Adipocyte (in vitro differentiated cells): ENCODE results near the gene OR8G5.
A peak's percentile ranks its signal among the peaks of the same experiment; 100 is the strongest.

ENCODE experiments used
- DNase-seq: peaks from one replicate; pipeline ENCODE4 v3.0.0-alpha.2; 2015; ENCODE audit warnings: low read depth
- H3K27me3 ChIP-seq: replicated peaks from 2 replicates; pipeline ENCODE4 v1.7.0; 2013; ENCODE audit warnings: mild to moderate bottlenecking, low read length, moderate library complexity; ENCODE audit not compliant: control insufficient read depth, insufficient read depth
- H3K36me3 ChIP-seq: 2 replicates; pipeline ENCODE4 v1.7.0; 2013; ENCODE audit warnings: low read length, mild to moderate bottlenecking, moderate library complexity; ENCODE audit not compliant: control insufficient read depth, insufficient read depth, severe bottlenecking
- H3K4me1 ChIP-seq: 2 replicates; pipeline ENCODE4 v1.7.0; 2013; ENCODE audit warnings: mild to moderate bottlenecking, low read length, moderate library complexity; ENCODE audit not compliant: control insufficient read depth, insufficient read depth
- H3K4me3 ChIP-seq: 2 replicates; pipeline ENCODE4 v1.7.0; 2013; ENCODE audit warnings: mild to moderate bottlenecking, low read length, moderate library complexity
- H3K9ac ChIP-seq: 2 replicates; pipeline ENCODE4 v1.7.0; 2013; ENCODE audit warnings: mild to moderate bottlenecking, low read length, moderate library complexity
- H3K9me3 ChIP-seq: 2 replicates; pipeline ENCODE4 v1.7.0; 2013; ENCODE audit warnings: mild to moderate bottlenecking, low read length, moderate library complexity; ENCODE audit not compliant: control insufficient read depth

Gene OR8G5

GRCh38 chr11:124294687-124295086 lies 38.5 kb downstream of the OR8G5 start:
- Histone ChIP-seq H3K27me3 (no peaks in the 10 kb centered on the region), H3K4me3 (no peak overlapping the region), H3K36me3 (no peaks in the 10 kb centered on the region), H3K9me3 (peaks cover 14% of the 10 kb centered on the region), H3K9ac (no peak overlapping the region), H3K4me1 (no peaks in the 10 kb centered on the region)
- DNase-seq, result no peak

DNA sequence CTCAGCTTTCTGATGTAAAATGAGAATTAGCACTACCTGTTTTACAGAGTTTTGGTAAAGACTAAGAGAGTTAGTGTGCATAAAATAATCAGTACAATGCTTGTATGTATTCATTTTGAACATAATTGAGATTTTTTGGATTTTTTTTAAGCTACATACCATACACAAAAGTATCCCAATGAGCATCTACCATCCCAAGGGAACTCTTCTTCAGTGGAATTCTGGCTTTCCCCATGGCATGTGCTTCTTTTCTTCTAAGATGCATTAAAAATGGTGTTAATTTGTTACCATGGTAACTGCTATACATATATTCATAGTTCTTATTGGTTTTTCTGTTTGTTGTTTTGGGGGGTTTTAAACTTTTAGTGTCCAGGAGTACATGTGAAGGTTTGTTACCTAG lies 39.8 kb downstream of the OR8G5 start:
- Histone ChIP-seq H3K4me3 (no peak overlapping the region), H3K27me3 (no peaks in the 10 kb centered on the region), H3K9me3 (peaks cover 5% of the 10 kb centered on the region), H3K4me1 (peaks cover under 1% of the 10 kb centered on the region), H3K9ac (no peak overlapping the region), H3K36me3 (no peaks in the 10 kb centered on the region)
- DNase-seq, result no peak

- H3K9ac ChIP-seq, result no peak overlapping the region
- H3K4me3 ChIP-seq, result no peak overlapping the region
- DNase-seq, result no peak
- H3K36me3 ChIP-seq, result no peaks in the 10 kb centered on the region
- peaks cover 17% of the 10 kb centered on the region for H3K4me1 ChIP-seq
- H3K27me3 ChIP-seq, result no peaks in the 10 kb centered on the region
- peaks cover 4% of the 10 kb centered on the region for H3K9me3 ChIP-seq
Observed at GRCh38 chr11:124297921-124298320, 41.7 kb downstream of the OR8G5 start.

- peaks cover 4% of the 10 kb centered on the region for H3K9me3 ChIP-seq
- H3K36me3 ChIP-seq, result no peaks in the 10 kb centered on the region
- H3K4me3 ChIP-seq, result no peak overlapping the region
- H3K27me3 ChIP-seq, result no peaks in the 10 kb centered on the region
- H3K9ac ChIP-seq, result no peak overlapping the region
- DNase-seq, result peak; percentile 12
- peaks cover 17% of the 10 kb centered on the region for H3K4me1 ChIP-seq
Observed at GRCh38 chr11:124301548-124301947, 45.4 kb downstream of the OR8G5 start.

DNA sequence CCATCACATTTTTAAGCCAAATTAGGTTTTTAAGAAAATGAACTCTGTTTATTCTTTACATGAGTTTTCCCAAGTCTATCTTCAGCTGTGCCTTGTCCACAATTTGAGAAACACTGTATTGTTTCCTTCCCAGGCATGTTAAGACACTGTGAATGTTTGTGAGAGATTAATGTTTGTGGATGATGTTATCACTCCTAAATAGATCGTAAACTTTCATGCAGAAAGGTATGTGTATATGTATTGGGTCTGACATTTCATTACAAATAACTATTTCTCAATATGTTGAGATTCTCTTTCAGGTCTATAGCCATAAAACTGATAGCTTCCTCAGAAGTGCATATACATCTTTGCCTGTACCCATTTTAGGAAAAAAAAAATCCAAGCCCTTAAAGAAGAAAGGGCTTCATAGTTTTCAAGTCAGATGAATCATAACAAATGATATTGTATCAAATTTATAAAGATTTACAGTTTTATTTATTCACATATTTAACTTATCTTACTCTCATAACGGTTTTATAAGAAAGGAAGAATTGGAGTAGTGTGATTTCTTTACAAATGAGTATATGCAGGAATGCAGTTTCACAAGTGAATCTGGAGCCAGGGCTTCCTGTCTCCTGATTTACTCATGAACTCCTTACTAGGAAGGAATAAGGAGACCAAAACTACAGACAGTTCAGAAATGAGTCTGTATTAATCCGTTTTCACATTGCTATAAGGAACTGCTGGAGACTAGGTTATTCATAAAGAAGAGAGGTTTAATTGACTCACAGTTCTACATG lies 46.4 kb downstream of the OR8G5 start:
- Histone ChIP-seq H3K27me3 (no peaks in the 10 kb centered on the region), H3K4me3 (no peak overlapping the region), H3K9me3 (peaks cover 4% of the 10 kb centered on the region), H3K4me1 (peaks cover 26% of the 10 kb centered on the region), H3K9ac (no peak overlapping the region), H3K36me3 (no peaks in the 10 kb centered on the region)
- no peak for DNase-seq

DNA sequence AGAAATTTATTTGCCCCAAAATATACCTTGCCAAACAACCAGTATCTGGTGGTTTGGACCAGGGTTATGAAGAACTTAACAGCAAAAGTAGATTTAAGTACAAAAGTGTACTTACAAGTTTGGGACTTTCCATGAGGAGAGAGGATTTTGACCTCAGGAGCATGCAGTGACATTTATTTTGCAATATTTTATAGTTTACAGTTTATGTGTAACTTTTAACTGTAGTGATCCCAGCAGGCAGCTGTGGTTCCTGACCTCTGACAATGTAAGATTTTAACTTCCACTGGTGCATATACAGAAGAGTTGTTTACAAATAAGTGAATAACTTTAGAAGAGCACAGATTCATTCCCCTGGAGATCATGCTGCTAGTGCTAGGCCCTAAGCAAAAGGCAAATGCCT lies 50.9 kb downstream of the OR8G5 start:
- Histone ChIP-seq H3K9me3 (no peaks in the 10 kb centered on the region), H3K36me3 (no peaks in the 10 kb centered on the region), H3K4me1 (peaks cover 16% of the 10 kb centered on the region), H3K9ac (no peak overlapping the region), H3K4me3 (no peak overlapping the region), H3K27me3 (no peaks in the 10 kb centered on the region)
- DNase-seq, result no peak

DNA sequence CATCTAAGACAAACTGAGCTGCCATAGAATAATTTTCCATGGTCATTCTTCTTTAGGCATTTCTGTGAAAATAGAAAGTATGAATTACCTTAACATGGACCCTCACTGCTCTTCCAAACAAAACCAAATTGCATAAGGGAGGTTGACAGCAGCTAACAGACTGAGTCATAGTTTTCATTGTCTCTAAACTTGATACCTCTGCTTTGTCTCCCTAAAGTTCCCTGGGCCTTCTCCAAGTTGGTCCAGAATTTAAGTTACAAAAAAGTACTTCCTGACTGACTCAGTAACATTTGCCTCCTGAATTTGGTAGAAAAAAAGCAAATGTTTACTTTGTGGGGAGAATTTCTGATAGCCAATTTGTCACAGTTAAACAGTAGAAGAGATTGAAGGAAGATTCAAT lies 54.5 kb downstream of the OR8G5 start:
- Histone ChIP-seq H3K36me3 (no peaks in the 10 kb centered on the region), H3K4me3 (no peak overlapping the region), H3K27me3 (no peaks in the 10 kb centered on the region), H3K9ac (no peak overlapping the region), H3K9me3 (no peaks in the 10 kb centered on the region), H3K4me1 (peaks cover 11% of the 10 kb centered on the region)
- DNase-seq, result no peak

DNA sequence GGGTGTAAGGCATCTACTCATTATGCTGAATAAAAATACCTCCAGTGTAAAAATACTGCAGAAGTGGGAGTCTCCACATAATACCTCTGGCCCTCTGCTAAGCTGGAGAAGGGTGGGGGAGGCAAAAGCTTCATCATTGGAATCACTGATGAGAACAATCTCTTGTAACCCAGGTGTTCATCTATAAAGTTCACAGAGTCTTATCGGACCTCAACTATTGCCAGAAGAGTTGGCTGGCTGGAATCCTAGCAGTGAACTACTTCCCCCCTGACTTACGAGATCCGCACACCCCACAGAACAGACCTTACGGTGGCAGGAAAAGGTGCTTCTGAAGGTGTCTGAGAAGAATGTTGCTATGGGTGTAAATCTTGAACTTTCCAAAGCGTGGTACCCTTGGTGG lies 55.1 kb downstream of the OR8G5 start:
- H3K4me3 ChIP-seq, result no peak overlapping the region
- peaks cover 11% of the 10 kb centered on the region for H3K4me1 ChIP-seq
- H3K36me3 ChIP-seq, result no peaks in the 10 kb centered on the region
- H3K9ac ChIP-seq, result no peak overlapping the region
- DNase-seq, result no peak
- no peaks in the 10 kb centered on the region for H3K27me3 ChIP-seq
- H3K9me3 ChIP-seq, result no peaks in the 10 kb centered on the region

DNA sequence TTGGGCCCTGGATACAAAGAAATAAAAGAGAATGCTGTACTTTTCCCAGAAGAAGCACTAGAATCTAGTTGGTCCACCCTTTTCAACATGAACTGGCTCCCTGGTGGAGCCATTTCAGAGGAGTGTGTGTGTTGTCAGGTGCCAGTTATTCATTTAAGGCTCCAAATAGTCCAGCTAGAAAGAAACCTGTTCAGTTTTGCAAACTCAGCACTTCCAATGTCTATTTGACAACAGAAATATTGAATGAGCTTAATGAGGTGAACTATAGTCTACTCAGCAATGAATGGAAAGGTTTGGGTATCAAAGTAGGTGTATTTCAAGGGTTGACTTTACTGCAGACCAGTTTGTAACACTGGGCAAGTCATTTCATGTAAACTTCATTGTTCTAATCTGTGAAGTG lies 55.5 kb downstream of the OR8G5 start:
- DNase-seq, result no peak

GRCh38 chr11:124313131-124313530 lies 57.0 kb downstream of the OR8G5 start:
- H3K9ac ChIP-seq, result no peak overlapping the region
- no peaks in the 10 kb centered on the region for H3K36me3 ChIP-seq
- H3K27me3 ChIP-seq, result no peaks in the 10 kb centered on the region
- no peak overlapping the region for H3K4me3 ChIP-seq
- no peaks in the 10 kb centered on the region for H3K9me3 ChIP-seq
- no peak for DNase-seq
- no peaks in the 10 kb centered on the region for H3K4me1 ChIP-seq

More for the DNA sequence above, 55.5 kb downstream of the OR8G5 start:
- no peaks in the 10 kb centered on the region for H3K36me3 ChIP-seq
- no peaks in the 10 kb centered on the region for H3K27me3 ChIP-seq
- H3K4me1 ChIP-seq, result peaks cover 10% of the 10 kb centered on the region
- H3K9me3 ChIP-seq, result no peaks in the 10 kb centered on the region
- no peak overlapping the region for H3K4me3 ChIP-seq
- no peak overlapping the region for H3K9ac ChIP-seq

DNA sequence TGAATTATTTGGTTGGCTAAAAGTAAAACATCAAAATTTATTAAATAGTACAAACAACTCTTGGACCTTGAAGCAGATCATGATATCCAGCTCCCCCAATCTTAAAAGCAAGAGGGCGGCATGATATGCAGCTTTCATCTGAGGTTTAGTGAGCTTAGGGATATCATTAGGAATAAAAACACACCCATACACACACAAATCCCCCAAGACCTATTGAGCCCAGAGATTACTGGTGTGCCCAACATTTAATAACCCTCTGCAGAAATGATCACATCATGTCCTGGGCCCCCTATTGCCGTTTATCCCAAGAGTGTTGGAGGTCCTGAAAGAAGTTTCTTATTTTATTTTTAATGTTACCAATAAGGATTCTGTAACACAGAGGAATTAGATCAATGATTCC lies 57.7 kb downstream of the OR8G5 start, which contains the start of gene OR8D1:
Gene OR8D1 (minus strand): TSS at position 101 of the 400 bp plus-strand sequence. CDS start 3,183 bp downstream, outside the sequence.
- Histone ChIP-seq H3K9ac (no peak within 1 kb of the TSS), H3K9me3 (no peaks in the 10 kb centered on the region), H3K4me1 (no peaks in the 10 kb centered on the region), H3K4me3 (no peak within 1 kb of the TSS), H3K36me3 (no peaks in the 10 kb centered on the region), H3K27me3 (no peaks in the 10 kb centered on the region)
- no peak for DNase-seq

DNA sequence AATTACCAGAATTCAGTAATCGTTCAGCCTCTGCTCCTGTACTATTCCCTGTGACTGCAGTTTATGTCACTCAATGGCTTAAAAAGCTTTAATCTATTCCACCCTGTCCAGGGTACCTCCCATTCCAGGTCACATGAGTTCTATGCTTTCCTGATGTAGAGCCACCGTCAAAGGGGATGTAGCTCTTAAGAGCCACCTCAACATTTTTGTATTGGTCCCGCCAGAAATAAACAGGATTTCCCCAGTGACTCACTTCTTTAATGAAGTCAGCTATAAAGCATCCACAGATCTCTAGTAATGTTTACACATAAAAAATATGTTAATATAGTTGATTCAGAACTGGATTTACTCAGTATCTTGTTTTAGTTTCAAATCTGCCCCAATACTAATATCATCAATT lies 58.9 kb downstream of the OR8G5 start:
- H3K36me3 ChIP-seq, result no peaks in the 10 kb centered on the region
- H3K4me3 ChIP-seq, result no peak overlapping the region
- H3K4me1 ChIP-seq, result no peaks in the 10 kb centered on the region
- H3K27me3 ChIP-seq, result no peaks in the 10 kb centered on the region
- DNase-seq, result peak; percentile 4
- H3K9me3 ChIP-seq, result no peaks in the 10 kb centered on the region
- no peak overlapping the region for H3K9ac ChIP-seq
